Psoas muscle (tissue), 8 donors: ENCODE results near the gene SPOCK3. TPM values are rescaled to one million over a fixed set of nuclear protein-coding genes. Genes with fewer than 3 reads are reported as not detected.

Experiments used
- ATAC-seq, 4 donors: fragments of 200-7000 bp; cut with Tn5 transposase; one replicate each; pipeline ENCODE4 v1.9.1; 2020; ENCODE audit warnings: moderate library complexity in 3 of 4, mild to moderate bottlenecking in 2 of 4
- DNase-seq, 2 donors: peaks; one replicate each; pipeline ENCODE4 v3.0.0-alpha.2; 2020
- H3K27ac ChIP-seq: fragments of 200-600 bp; one replicate; pipeline ENCODE4 v1.8.0; 2022
- H3K27me3 ChIP-seq, 3 donors: fragments of 200-600 bp in 1 of 3; one replicate each; pipeline versions ENCODE4 v1.6.1 to v1.8.0; 2013 to 2022; ENCODE audit warnings: low read length in 2 of 3, mild to moderate bottlenecking in 2 of 3, moderate library complexity in 1 of 3; ENCODE audit not compliant: insufficient read depth in 3 of 3
- H3K36me3 ChIP-seq, 2 donors: fragments of 200-600 bp in 1 of 2; one replicate each; pipeline versions ENCODE4 v1.6.1 to v1.8.0; 2013 to 2022; ENCODE audit warnings: low read depth in 1 of 2, mild to moderate bottlenecking in 1 of 2, moderate library complexity in 1 of 2; ENCODE audit not compliant: insufficient read depth in 1 of 2
- H3K4me1 ChIP-seq: fragments of 200-600 bp; one replicate; pipeline ENCODE4 v1.8.0; 2022
- H3K4me3 ChIP-seq: fragments of 200-600 bp; one replicate; pipeline ENCODE4 v1.8.0; 2022; ENCODE audit warnings: mild to moderate bottlenecking
- H3K9me3 ChIP-seq: fragments of 200-600 bp; one replicate; pipeline ENCODE4 v1.8.0; 2022
- WGBS, 3 donors: extraction: QIAGEN DNeasy Blood & Tissue Kit; methylation state at CpG; one replicate each; pipeline versions ENCODE4 v1.1.6 to v1.1.7; 2013; 5-methylcytosine and 5-hydroxymethylcytosine counted together
- intact Hi-C, 2 donors: fragments of 100-400 bp; cut with DNase I; formaldehyde crosslinking; loops; one replicate each; pipeline versions ENCODE4 v1.11.0 to v1.14.2; 2022
- polyA plus RNA-seq, 3 donors: library from polyadenylated mRNA; stranded (reverse); fragments of 200-250 nt; gene quantifications; one replicate each; pipeline ENCODE4 v1.2.3, GENCODE V29; 2013
- total RNA-seq, 4 donors: library from RNA; stranded (reverse); fragmentation: NEBNext Ultra II Directional in 2 of 4; extraction: Animal tissue kit (Norgen Biotek cat#: 25700) in 2 of 4; gene quantifications; one replicate each; pipeline versions ENCODE4 v1.2.1 to v1.2.4, GENCODE V29; 2021 to 2023
- TF ChIP-seq, protein P1 (sequence below): fragments of 200-600 bp; IDR thresholded peaks from one replicate; pipeline ENCODE4 v1.8.0; 2022; ENCODE audit warnings: antibody characterized with exemption
- donor health status: healthy with polysubstance abuse.
- donor health status: DM: no; HTN: no; CAD: no; lungs with moderate emphysema.
- donor health status: Bipolar disorder and iron deficiency.
- donor health status: healthy.
- donor health status: DM: yes; HTN: yes; CAD: no.
- donor health status: DM: no; HTN: no; CAD: no.
- donor health status: DM: no; HTN: no; CAD: no.
- donor health status: DM: yes; HTN: yes; CAD: no.

SPOCK3 gene
- total and polyA plus RNA-seq, 7 donors = 0.09 to 1.0 (median 0.11) TPM; not detected in 4

DNA sequence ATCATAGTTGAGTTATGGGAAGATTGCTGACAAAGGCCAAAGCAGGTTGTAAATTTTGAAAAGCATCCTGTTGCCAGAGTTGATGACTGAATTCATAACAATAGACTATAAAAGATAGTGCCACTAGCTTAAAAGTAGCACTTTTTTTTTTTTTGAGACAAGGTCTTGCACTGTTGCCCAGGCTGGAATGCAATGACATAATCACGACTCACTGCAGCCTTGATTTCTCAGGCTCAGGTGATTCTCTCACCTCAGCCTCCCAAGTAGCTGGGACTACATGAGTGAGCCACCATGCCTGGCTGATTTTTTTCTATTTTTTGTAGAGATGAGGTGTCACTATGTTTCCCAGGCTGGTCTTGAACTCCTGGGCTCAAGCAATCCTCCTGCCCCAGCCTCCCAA lies 122.7 kb downstream of the SPOCK3 start:
- intact Hi-C loops = loop anchor here in 1 of 2 donors (5.0 kb wide), 1 partner anchor 106 kb away; no protein-coding TSS in a partner anchor
- Histone ChIP-seq H3K27me3 (no peaks in the 10 kb centered on the region), H3K4me1 (no peaks in the 10 kb centered on the region), H3K27ac (no peak overlapping the region), H3K4me3 (no peak overlapping the region), H3K9me3 (no peaks in the 10 kb centered on the region), H3K36me3 (no peaks in the 10 kb centered on the region)
- no peak for DNase-seq
- TF ChIP-seq, protein P1, sequence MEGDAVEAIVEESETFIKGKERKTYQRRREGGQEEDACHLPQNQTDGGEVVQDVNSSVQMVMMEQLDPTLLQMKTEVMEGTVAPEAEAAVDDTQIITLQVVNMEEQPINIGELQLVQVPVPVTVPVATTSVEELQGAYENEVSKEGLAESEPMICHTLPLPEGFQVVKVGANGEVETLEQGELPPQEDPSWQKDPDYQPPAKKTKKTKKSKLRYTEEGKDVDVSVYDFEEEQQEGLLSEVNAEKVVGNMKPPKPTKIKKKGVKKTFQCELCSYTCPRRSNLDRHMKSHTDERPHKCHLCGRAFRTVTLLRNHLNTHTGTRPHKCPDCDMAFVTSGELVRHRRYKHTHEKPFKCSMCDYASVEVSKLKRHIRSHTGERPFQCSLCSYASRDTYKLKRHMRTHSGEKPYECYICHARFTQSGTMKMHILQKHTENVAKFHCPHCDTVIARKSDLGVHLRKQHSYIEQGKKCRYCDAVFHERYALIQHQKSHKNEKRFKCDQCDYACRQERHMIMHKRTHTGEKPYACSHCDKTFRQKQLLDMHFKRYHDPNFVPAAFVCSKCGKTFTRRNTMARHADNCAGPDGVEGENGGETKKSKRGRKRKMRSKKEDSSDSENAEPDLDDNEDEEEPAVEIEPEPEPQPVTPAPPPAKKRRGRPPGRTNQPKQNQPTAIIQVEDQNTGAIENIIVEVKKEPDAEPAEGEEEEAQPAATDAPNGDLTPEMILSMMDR = no peak
- 79 to 88% (median 83%) methylated on average over 1 of the region's 1 CpG for WGBS, 3 donors
- ATAC-seq = no peak

DNA sequence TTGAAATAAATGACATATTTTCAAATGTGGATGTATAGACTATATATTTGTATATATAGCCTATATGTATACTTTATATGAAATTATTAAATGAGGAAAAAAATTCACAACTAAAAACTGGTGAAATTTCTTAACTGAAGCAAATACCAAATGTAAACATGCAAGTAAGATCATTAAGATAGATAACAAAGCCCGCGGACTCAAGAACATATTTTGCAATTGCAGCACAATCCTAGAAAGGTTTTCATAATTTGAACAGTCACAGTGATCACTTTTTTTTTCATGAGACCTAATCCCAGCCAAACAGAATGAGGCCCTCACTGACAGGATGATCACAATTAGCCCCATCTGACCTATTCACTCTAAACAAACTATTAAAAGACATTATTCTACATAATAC lies 123.2 kb downstream of the SPOCK3 start:
- Histone ChIP-seq H3K4me1 (no peaks in the 10 kb centered on the region), H3K27ac (no peak overlapping the region), H3K27me3 (no peaks in the 10 kb centered on the region), H3K9me3 (no peaks in the 10 kb centered on the region), H3K36me3 (no peaks in the 10 kb centered on the region), H3K4me3 (no peak overlapping the region)
- intact Hi-C loops = loop anchor here in 1 of 2 donors (5.0 kb wide), 1 partner anchor 106 kb away; no protein-coding TSS in a partner anchor
- no peak for ATAC-seq
- no peak for DNase-seq
- TF ChIP-seq, protein P1 = no peak
- WGBS, 3 donors = 94 to 97% (median 95%) methylated on average over 2 of the region's 2 CpGs

DNA sequence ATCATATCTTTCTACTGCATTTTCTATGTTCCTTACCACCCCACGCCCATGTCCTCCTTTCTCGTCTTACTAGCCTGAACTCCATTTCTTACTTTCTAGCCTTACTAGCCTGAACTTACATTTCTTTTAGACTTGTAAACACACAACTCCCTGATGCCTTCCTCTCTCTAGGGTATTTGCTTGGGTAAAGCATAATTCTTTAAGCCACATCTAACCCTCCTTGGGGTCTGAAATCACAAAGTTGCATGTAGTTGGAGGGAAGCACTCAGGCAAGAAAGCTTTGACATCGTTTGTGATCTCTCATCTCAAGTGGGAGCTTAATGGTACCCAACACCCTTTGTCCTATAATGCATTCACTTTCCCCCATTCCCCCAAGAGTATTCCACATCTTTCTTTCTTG lies 124.4 kb downstream of the SPOCK3 start:
- 83 to 88% (median 85%) methylated on average over 3 of the region's 3 CpGs for WGBS, 3 donors
- intact Hi-C loops = loop anchor here in 1 of 2 donors (5.0 kb wide), 1 partner anchor 107 kb away; no protein-coding TSS in a partner anchor
- H3K4me1 ChIP-seq = no peaks in the 10 kb centered on the region

DNA sequence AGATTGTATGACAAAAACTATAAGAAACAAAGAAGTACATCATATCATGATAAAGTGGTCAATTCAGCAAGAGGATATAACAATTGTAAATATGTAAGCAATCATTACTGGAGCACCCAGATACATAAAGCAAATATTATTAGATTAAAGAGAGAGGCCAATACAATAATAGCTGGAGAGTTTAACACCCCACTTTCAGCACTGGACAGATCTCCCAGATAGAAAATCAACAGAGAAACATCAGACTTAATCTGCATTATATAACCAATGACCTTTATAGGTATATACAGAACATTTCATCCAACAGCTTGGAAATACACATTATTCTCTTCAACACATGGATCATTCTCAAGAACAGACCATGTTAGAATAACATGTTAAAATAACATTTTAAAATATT lies 128.4 kb downstream of the SPOCK3 start:
- H3K27ac ChIP-seq = no peak overlapping the region
- intact Hi-C loops = no loop called here
- ATAC-seq (no peak), DNase-seq (no peak)
- TF ChIP-seq, protein P1 = no peak
- no peaks in the 10 kb centered on the region for H3K36me3 ChIP-seq
- H3K9me3 ChIP-seq = no peaks in the 10 kb centered on the region
- H3K4me3 ChIP-seq = no peak overlapping the region
- H3K4me1 ChIP-seq = no peaks in the 10 kb centered on the region
- no peaks in the 10 kb centered on the region for H3K27me3 ChIP-seq

More for the DNA sequence above, 124.4 kb downstream of the SPOCK3 start:
- Histone ChIP-seq H3K4me3 (no peak overlapping the region), H3K27ac (no peak overlapping the region), H3K9me3 (no peaks in the 10 kb centered on the region), H3K36me3 (no peaks in the 10 kb centered on the region), H3K27me3 (no peaks in the 10 kb centered on the region)
- ATAC-seq (no peak), DNase-seq (no peak)
- TF ChIP-seq, protein P1 = no peak

DNA sequence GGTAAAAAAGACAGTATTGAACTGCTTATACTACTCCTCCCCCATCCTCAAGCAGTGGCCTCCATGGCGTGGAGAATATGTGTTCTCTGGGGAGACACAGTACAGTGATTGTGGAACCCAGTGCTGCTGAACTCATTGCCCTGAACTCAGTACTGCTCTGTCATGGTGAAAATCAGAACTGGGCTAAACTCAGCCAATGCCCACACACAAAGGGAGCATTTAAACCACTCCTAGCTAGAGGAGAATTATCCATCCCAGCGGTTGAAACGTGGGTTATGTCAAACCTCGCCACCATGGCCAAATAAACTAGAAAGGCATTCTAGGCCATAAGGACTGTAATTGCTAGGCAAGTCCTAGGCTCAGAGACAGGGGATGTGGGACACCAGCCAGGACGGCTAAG lies 131.8 kb downstream of the SPOCK3 start:
- intact Hi-C loops = no loop called here
- Histone ChIP-seq H3K27me3 (no peaks in the 10 kb centered on the region), H3K4me1 (no peaks in the 10 kb centered on the region), H3K27ac (no peak overlapping the region), H3K9me3 (no peaks in the 10 kb centered on the region), H3K4me3 (no peak overlapping the region), H3K36me3 (no peaks in the 10 kb centered on the region)
- DNase-seq (no peak), ATAC-seq (no peak)
- TF ChIP-seq, protein P1 = no peak
- 76 to 85% (median 84%) methylated on average over 5 of the region's 5 CpGs for WGBS, 3 donors
